K562 (cell line): Measurements from ENCODE around the gene CHRNE. TPM values are rescaled to one million over a fixed set of nuclear protein-coding genes. Genes with fewer than 3 reads are reported as not detected.
"Not testable (repeated sequence)": the region's sequence is repeated elsewhere in the genome, so short reads cannot be mapped to it uniquely, and the experiment has no call there.

ENCODE experiments used
- ATAC-seq: fragments of 200-7000 bp; cut with Tn5 transposase; 3 replicates; pipeline ENCODE4 v1.9.1; 2020; ENCODE audit warnings: moderate library complexity
- BruUV-seq: library from RNA; stranded (reverse); fragments of 400-500 nt; replicated peaks from 2 replicates; lab custom pipeline; 2021; lab: Mats Ljungman, UMichigan
- CTCF ChIA-PET: fragments of 300-600 bp; formaldehyde crosslinking; extraction: SDS; loops from one replicate; lab custom pipeline; 2021; ENCODE audit warnings: low intra/inter-chr PET ratio; lab: Yijun Ruan, JAX
- POLR2A ChIA-PET: fragments of 300-600, 350-650 bp; sonication (Branson Sonifier 250); formaldehyde crosslinking; extraction: SDS; loops from one replicate; lab custom pipeline; 2021; ENCODE audit warnings: antibody characterized with exemption, inconsistent platforms; lab: Yijun Ruan, JAX
- DNase-seq, 4 experiments: peaks; one replicate each; pipeline versions ENCODE4 v3.0.0 to v3.0.0-alpha.2; 2011 to 2018; ENCODE audit warnings: low spot score in 3 of 4, mixed read lengths in 3 of 4; ENCODE audit errors: extremely low read depth in 1 of 4
- FAIRE-seq: peaks from 2 replicates; lab custom pipeline; 2011; peaks lifted over from hg19 to GRCh38; lab: Jason Lieb, UNC
- H2AFZ ChIP-seq: 2 replicates; pipeline ENCODE4 v1.6.0; 2011; ENCODE audit warnings: low read depth, low read length, control low read depth, inconsistent platforms
- H3K27ac ChIP-seq: fragments of 200-600 bp; 3 replicates; pipeline ENCODE4 v1.8.0; 2011; ENCODE audit warnings: low read depth, mild to moderate bottlenecking, control low read depth, inconsistent platforms, low read length, moderate library complexity, mixed read lengths; ENCODE audit errors: extremely low read depth
- H3K27me3 ChIP-seq, 2 experiments: fragments of 300-600 bp in 1 of 2; 2 replicates in 1 of 2; 3 replicates in 1 of 2; pipeline versions ENCODE4 v1.6.0 to v1.8.0; 2011; ENCODE audit warnings: inconsistent platforms in 2 of 2, low read length in 2 of 2, mild to moderate bottlenecking in 1 of 2, mixed read lengths in 1 of 2, moderate library complexity in 1 of 2; ENCODE audit not compliant: control insufficient read depth in 2 of 2, insufficient read depth in 2 of 2
- H3K36me3 ChIP-seq: fragments of 300-600 bp; 3 replicates; pipeline ENCODE4 v1.8.0; 2011; ENCODE audit warnings: mild to moderate bottlenecking, low read length, inconsistent platforms; ENCODE audit not compliant: control insufficient read depth, insufficient read depth
- H3K4me1 ChIP-seq, 2 experiments: fragments of 200-600 bp in 1 of 2; replicated peaks in 1 of 2; 2 replicates in 1 of 2; 3 replicates in 1 of 2; pipeline versions ENCODE4 v1.5.1 to v1.8.0; 2011; ENCODE audit warnings: inconsistent platforms in 2 of 2, low read length in 2 of 2, mild to moderate bottlenecking in 1 of 2, mixed read lengths in 1 of 2, moderate library complexity in 1 of 2; ENCODE audit not compliant: control insufficient read depth in 2 of 2, insufficient read depth in 2 of 2
- H3K4me2 ChIP-seq: 2 replicates; pipeline ENCODE4 v1.6.1; 2011; ENCODE audit warnings: low read length, control low read depth, inconsistent platforms, mixed read lengths; ENCODE audit not compliant: insufficient read depth
- H3K4me3 ChIP-seq: fragments of 200-600 bp; sonication (generic), shearing (Covaris generic); 2 replicates; pipeline ENCODE4 v1.5.1; 2016; ENCODE audit warnings: control low read depth, inconsistent platforms
- H3K79me2 ChIP-seq: fragments of 200-600 bp; 3 replicates; pipeline ENCODE4 v1.8.0; 2011; ENCODE audit warnings: low read length, inconsistent platforms; ENCODE audit not compliant: control insufficient read depth, insufficient read depth
- H3K9ac ChIP-seq, 2 experiments: 2 replicates each; pipeline versions ENCODE4 v1.6.0 to v1.6.1; 2011; ENCODE audit warnings: low read depth in 2 of 2, low read length in 2 of 2, control low read depth in 1 of 2, inconsistent platforms in 1 of 2, mild to moderate bottlenecking in 1 of 2, mixed read lengths in 1 of 2; ENCODE audit not compliant: insufficient read depth in 1 of 2
- H3K9me1 ChIP-seq: one replicate; pipeline ENCODE4 v1.6.0; 2011; ENCODE audit warnings: inconsistent platforms, mild to moderate bottlenecking, low read length, moderate library complexity; ENCODE audit not compliant: control insufficient read depth, insufficient read depth
- H3K9me3 ChIP-seq: replicated peaks from 2 replicates; pipeline ENCODE4 v1.5.1; 2011; ENCODE audit warnings: low read depth, low read length, inconsistent platforms; ENCODE audit not compliant: control insufficient read depth, insufficient read depth
- H4K20me1 ChIP-seq: replicated peaks from 2 replicates; pipeline ENCODE4 v1.6.1; 2011; ENCODE audit warnings: low read length, inconsistent platforms, mixed read lengths; ENCODE audit not compliant: control insufficient read depth, insufficient read depth
- FOXP1 ChIP-seq: sonication (generic); formaldehyde crosslinking; IDR thresholded peaks from 2 replicates; pipeline ENCODE4 v1.8.0; 2022; ENCODE audit warnings: mild to moderate bottlenecking, missing genetic modification reagents
- TBL1XR1 ChIP-seq, 2 experiments: IDR thresholded peaks; 2 replicates each; pipeline ENCODE4 v1.6.1; 2012; ENCODE audit warnings: improper control_type of control experiment in 2 of 2, low read length in 2 of 2, mild to moderate bottlenecking in 1 of 2
- ZNF408 ChIP-seq: fragments of 250-450 bp; sonication (Bioruptor Pico); IDR thresholded peaks from 2 replicates; pipeline ENCODE4 v1.4.0; 2020; ENCODE audit warnings: low read depth, mild to moderate bottlenecking, moderate library complexity
- WGBS: fragments of 100-300 bp; shearing (Covaris generic); methylation state at CpG from one replicate; pipeline ENCODE4 v1.1.6; 2016; ENCODE audit warnings: low coverage, mixed read lengths; ENCODE audit not compliant: insufficient coverage; ENCODE audit errors: missing lambda C conversion rate; 5-methylcytosine and 5-hydroxymethylcytosine counted together
- in situ Hi-C: fragments of 300-500 bp; cut with MboI; formaldehyde crosslinking; loops from 4 replicates; pipeline ENCODE4 v1.15.0; 2018; ENCODE audit warnings: inconsistent platforms, mixed read lengths
- intact Hi-C: fragments of 100-400 bp; cut with micrococcal nuclease; formaldehyde crosslinking; loops from 2 replicates; pipeline ENCODE4 v1.14.2; 2022
- polyA plus RNA-seq, 8 experiments: library from polyadenylated mRNA; depleted of rRNA in 4 of 8; stranded (reverse) in 5 of 8; unstranded in 3 of 8; fragments of >200 nt; fragmentation: Nextera tagmentation in 2 of 8; fragmentation: Illumina TruSeq in 1 of 8; extraction: Ambion mirVana in 2 of 8; extraction: Trizol in 1 of 8; gene quantifications; 2 replicates each; pipeline versions ENCODE4 v1.2.1 to v1.2.3, GENCODE V29; 2011 to 2014; ENCODE audit warnings: inconsistent platforms in 1 of 8, missing spikeins in 1 of 8
- total RNA-seq, 7 experiments: library from RNA; depleted of rRNA in 6 of 7; stranded (reverse); fragments of >200 nt in 6 of 7; fragmentation: Illumina TruSeq in 2 of 7; extraction: Trizol in 2 of 7; gene quantifications; 2 replicates each; pipeline versions ENCODE4 v1.2.1 to v1.2.3, GENCODE V29; 2011 to 2021; ENCODE audit warnings: low replicate concordance in 1 of 7

Gene CHRNE
- total and polyA plus RNA-seq, 9 of the 15 experiments (the other 6 are each of a cell fraction or from before 2014, with no cell fraction given): not detected

GRCh38 chr17:4858068-4858881 lies 44.6 kb downstream of the CHRNE start:
- ATAC-seq: no peak
- no peak overlapping the region for H3K9ac ChIP-seq
- peaks cover 8 to 10% of the 10 kb centered on the region in 2 experiments; a peak in 4 of 5 replicates for H3K4me1 ChIP-seq
- 89% methylated on average over 4 of the region's 7 CpGs for WGBS
- BruUV-seq: no TSS peak
- no peaks in the 10 kb centered on the region for H3K9me1 ChIP-seq
- ChIA-PET POLR2A (interaction anchor here (0.6 to 1.4 kb wide), 5 partner anchors 9 to 102 kb away, joined by 3 to 4 read pairs (median 3); no protein-coding TSS in a partner anchor), CTCF (no interaction called here)
- intact Hi-C loops: no loop called here
- in situ Hi-C loops: no loop called here
- H3K36me3 ChIP-seq: peaks cover 31% of the 10 kb centered on the region; the same call in 2 of the 3 replicates
- no peak for TF ChIP-seq ZNF408 (CRISPR knock-in tag)
- TF ChIP-seq FOXP1 (CRISPR knock-in tag): no peak
- no peak for TF ChIP-seq TBL1XR1 (IDR thresholded peaks at IDR 0.05; ENCODE audit: low read length in 2 of 2)
- no peak overlapping the region for H2AFZ ChIP-seq
- no peak for DNase-seq
- no peaks in the 10 kb centered on the region for H3K9me3 ChIP-seq
- H3K79me2 ChIP-seq: peaks cover 27% of the 10 kb centered on the region; the same call in 2 of the 3 replicates
- no peak overlapping the region for H3K27ac ChIP-seq
- H3K4me2 ChIP-seq: no peak overlapping the region
- no peaks in the 10 kb centered on the region; the same call in none of the 2 replicates for H4K20me1 ChIP-seq
- no peak for FAIRE-seq
- no peak overlapping the region for H3K4me3 ChIP-seq
- no peaks in the 10 kb centered on the region for H3K27me3 ChIP-seq

GRCh38 chr17:4857347-4857746 lies 45.6 kb downstream of the CHRNE start:
- H3K4me3 ChIP-seq, FAIRE-seq, intact Hi-C loops, H3K9me1 ChIP-seq, H3K27me3 ChIP-seq, BruUV-seq, H2AFZ ChIP-seq, H3K9ac ChIP-seq, CTCF ChIA-PET, H4K20me1 ChIP-seq, DNase-seq, ATAC-seq, H3K27ac ChIP-seq, in situ Hi-C loops, H3K4me2 ChIP-seq, H3K9me3 ChIP-seq: not testable (repeated sequence)
- WGBS: 96% methylated on average over 4 of the region's 7 CpGs
- H3K36me3 ChIP-seq: peaks cover 31% of the 10 kb centered on the region; the same call in 2 of the 3 replicates
- POLR2A ChIA-PET: interaction anchor here (1.2 to 1.4 kb wide), 3 partner anchors 10 to 19 kb away, joined by 3 read pairs; no protein-coding TSS in a partner anchor
- H3K79me2 ChIP-seq: peaks cover 29% of the 10 kb centered on the region; the same call in 2 of the 3 replicates
- H3K4me1 ChIP-seq: peaks cover 9 to 10% of the 10 kb centered on the region in 2 experiments; a peak in 4 of 5 replicates
